Uterus (tissue), 4 donors: ENCODE measurements around the gene TMEM132C. TPM values are rescaled to one million over a fixed set of nuclear protein-coding genes. Genes with fewer than 3 reads are reported as not detected.

Experiments
- DNase-seq, 2 donors: peaks; one replicate each; pipeline ENCODE4 v3.0.0-alpha.2; 2019 to 2020
- H3K27ac ChIP-seq, 2 donors: fragments of 200-600 bp; sonication (generic); 1 replicate in 1 of 2; 2 replicates in 1 of 2; pipeline ENCODE4 v1.5.1; 2016 to 2018
- H3K27me3 ChIP-seq, 2 donors: fragments of 200-600 bp; sonication (generic); one replicate each; pipeline ENCODE4 v1.5.1; 2018 to 2019; ENCODE audit warnings: control low read depth in 1 of 2
- H3K36me3 ChIP-seq, 2 donors: fragments of 200-600 bp; sonication (generic); one replicate each; pipeline ENCODE4 v1.5.1; 2019; ENCODE audit warnings: control low read depth in 1 of 2
- H3K4me1 ChIP-seq, 2 donors: fragments of 200-600 bp; sonication (generic); one replicate each; pipeline ENCODE4 v1.5.1; 2018 to 2019; ENCODE audit warnings: control low read depth in 1 of 2
- H3K4me3 ChIP-seq, 2 donors: fragments of 200-600 bp; sonication (generic); 1 replicate in 1 of 2; 2 replicates in 1 of 2; pipeline ENCODE4 v1.5.1; 2018 to 2019; ENCODE audit warnings: mild to moderate bottlenecking in 1 of 2
- H3K9me3 ChIP-seq, 2 donors: fragments of 200-600 bp; sonication (generic); one replicate each; pipeline ENCODE4 v1.5.1; 2019; ENCODE audit warnings: control low read depth in 1 of 2
- POLR2A ChIP-seq, 2 donors: fragments of 450-650 bp; IDR thresholded peaks; one replicate each; pipeline ENCODE4 v1.6.1; 2016; ENCODE audit warnings: antibody characterized with exemption in 2 of 2, mild to moderate bottlenecking in 1 of 2, moderate library complexity in 1 of 2
- intact Hi-C: fragments of 100-400 bp; cut with DNase I; formaldehyde crosslinking; loops from one replicate; pipeline ENCODE4 v1.15.1; 2023; ENCODE audit warnings: low total_unique reads
- total RNA-seq, 4 donors: library from RNA; depleted of rRNA in 3 of 4; stranded (reverse); fragments of >200 nt in 3 of 4; gene quantifications; one replicate each; pipeline versions ENCODE4 v1.1.0 to v1.2.4, GENCODE V29; 2014 to 2023
- TF ChIP-seq, protein P1 (sequence below), 4 experiments: fragments of 200-600 bp in 2 of 4; fragments of 450-650 bp in 2 of 4; sonication (generic) in 2 of 4; IDR thresholded peaks; one replicate each; pipeline ENCODE4 v1.5.1; 2016 to 2019; ENCODE audit warnings: antibody characterized with exemption in 4 of 4, mild to moderate bottlenecking in 2 of 4, moderate library complexity in 1 of 4
- donor health status: DM: yes; HTN: yes; CAD: no.

The TMEM132C gene
- total RNA-seq, 4 donors from 2014 or later: 0.26 to 48.3 (median 5.0) TPM

- intact Hi-C loops: no loop called here
- Histone ChIP-seq H3K36me3 (no peaks in the 10 kb centered on the region), H3K27ac (no peak overlapping the region), H3K27me3 (peaks cover 0 to 4% of the 10 kb centered on the region in 2 donors), H3K9me3 (no peaks in the 10 kb centered on the region), H3K4me1 (no peaks in the 10 kb centered on the region), H3K4me3 (no peak overlapping the region)
- TF ChIP-seq, protein P1, sequence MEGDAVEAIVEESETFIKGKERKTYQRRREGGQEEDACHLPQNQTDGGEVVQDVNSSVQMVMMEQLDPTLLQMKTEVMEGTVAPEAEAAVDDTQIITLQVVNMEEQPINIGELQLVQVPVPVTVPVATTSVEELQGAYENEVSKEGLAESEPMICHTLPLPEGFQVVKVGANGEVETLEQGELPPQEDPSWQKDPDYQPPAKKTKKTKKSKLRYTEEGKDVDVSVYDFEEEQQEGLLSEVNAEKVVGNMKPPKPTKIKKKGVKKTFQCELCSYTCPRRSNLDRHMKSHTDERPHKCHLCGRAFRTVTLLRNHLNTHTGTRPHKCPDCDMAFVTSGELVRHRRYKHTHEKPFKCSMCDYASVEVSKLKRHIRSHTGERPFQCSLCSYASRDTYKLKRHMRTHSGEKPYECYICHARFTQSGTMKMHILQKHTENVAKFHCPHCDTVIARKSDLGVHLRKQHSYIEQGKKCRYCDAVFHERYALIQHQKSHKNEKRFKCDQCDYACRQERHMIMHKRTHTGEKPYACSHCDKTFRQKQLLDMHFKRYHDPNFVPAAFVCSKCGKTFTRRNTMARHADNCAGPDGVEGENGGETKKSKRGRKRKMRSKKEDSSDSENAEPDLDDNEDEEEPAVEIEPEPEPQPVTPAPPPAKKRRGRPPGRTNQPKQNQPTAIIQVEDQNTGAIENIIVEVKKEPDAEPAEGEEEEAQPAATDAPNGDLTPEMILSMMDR (IDR thresholded peaks at IDR 0.05): no peak
- TF ChIP-seq POLR2A (IDR thresholded peaks at IDR 0.05): no peak
- DNase-seq: no peak
These were observed 20.0 kb downstream of the TMEM132C start for GRCh38 chr12:128286970-128287369.

GRCh38 chr12:128288357-128288756, 21.4 kb downstream of the TMEM132C start:
- no peak overlapping the region for H3K27ac ChIP-seq
- DNase-seq: no peak

GRCh38 chr12:128288896-128289295, 21.9 kb downstream of the TMEM132C start:
- Histone ChIP-seq H3K9me3 (no peaks in the 10 kb centered on the region), H3K27me3 (peaks cover 0 to 4% of the 10 kb centered on the region in 2 donors), H3K4me1 (no peaks in the 10 kb centered on the region), H3K4me3 (no peak overlapping the region), H3K27ac (no peak overlapping the region), H3K36me3 (no peaks in the 10 kb centered on the region)
- intact Hi-C loops: no loop called here
- DNase-seq: no peak
- TF ChIP-seq, protein P1 (IDR thresholded peaks at IDR 0.05): no peak
- TF ChIP-seq POLR2A (IDR thresholded peaks at IDR 0.05): no peak

More at GRCh38 chr12:128288357-128288756, 21.4 kb downstream of the TMEM132C start:
- Histone ChIP-seq H3K27me3 (peaks cover 0 to 4% of the 10 kb centered on the region in 2 donors), H3K4me1 (no peaks in the 10 kb centered on the region), H3K9me3 (no peaks in the 10 kb centered on the region), H3K4me3 (no peak overlapping the region), H3K36me3 (no peaks in the 10 kb centered on the region)
- intact Hi-C loops: no loop called here
- TF ChIP-seq, protein P1 (IDR thresholded peaks at IDR 0.05): no peak
- no peak for TF ChIP-seq POLR2A (IDR thresholded peaks at IDR 0.05)

- H3K36me3 ChIP-seq: no peaks in the 10 kb centered on the region
- no peak overlapping the region for H3K4me3 ChIP-seq
- no peaks in the 10 kb centered on the region for H3K27me3 ChIP-seq
- no peaks in the 10 kb centered on the region for H3K4me1 ChIP-seq
- no peak for DNase-seq
- no peak overlapping the region for H3K27ac ChIP-seq
- intact Hi-C loops: no loop called here
- no peaks in the 10 kb centered on the region for H3K9me3 ChIP-seq
- TF ChIP-seq, protein P1 (IDR thresholded peaks at IDR 0.05): no peak
- TF ChIP-seq POLR2A (IDR thresholded peaks at IDR 0.05): no peak
These were observed 24.0 kb downstream of the TMEM132C start for GRCh38 chr12:128290938-128291337.

DNA sequence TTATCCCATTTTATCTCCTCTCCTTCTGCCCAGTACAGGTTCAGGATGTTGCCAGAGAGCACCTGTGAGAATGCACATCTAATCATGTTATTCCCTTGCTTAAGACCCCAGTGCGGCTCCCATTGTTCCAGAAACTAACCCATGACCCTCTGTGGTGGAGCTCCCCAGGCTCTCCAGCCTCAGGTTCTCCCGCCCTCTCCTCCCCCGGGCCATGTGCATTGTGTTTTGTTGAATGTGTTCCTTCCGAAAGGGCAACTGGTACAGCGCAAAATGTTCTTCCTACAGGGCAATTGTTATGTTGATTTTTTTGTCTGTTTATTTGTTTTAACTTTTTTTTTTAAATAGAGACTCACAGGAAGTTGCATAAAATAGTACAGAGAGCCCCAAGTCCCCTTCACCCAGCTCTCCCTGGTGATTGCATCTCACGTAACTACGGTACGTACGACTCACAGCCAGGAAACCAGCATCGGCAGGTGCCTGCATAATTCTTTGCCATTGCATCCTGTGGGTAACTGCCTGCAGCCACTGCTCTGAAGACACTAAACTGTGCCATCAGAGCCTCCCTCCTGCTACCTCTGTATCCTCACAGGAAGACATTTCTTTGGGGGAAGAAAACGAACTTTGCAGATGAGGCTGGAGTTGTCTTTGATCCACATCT, 31.2 kb downstream of the TMEM132C start:
- H3K4me3 ChIP-seq: no peak overlapping the region
- H3K27me3 ChIP-seq: no peaks in the 10 kb centered on the region
- no peaks in the 10 kb centered on the region for H3K9me3 ChIP-seq
- no peak overlapping the region for H3K27ac ChIP-seq
- no peaks in the 10 kb centered on the region for H3K4me1 ChIP-seq
- DNase-seq: no peak
- intact Hi-C loops: no loop called here
- TF ChIP-seq POLR2A (IDR thresholded peaks at IDR 0.05): no peak
- TF ChIP-seq, protein P1 (IDR thresholded peaks at IDR 0.05): no peak
- H3K36me3 ChIP-seq: no peaks in the 10 kb centered on the region
